Activated CD8-positive, alpha-beta memory T cell treated with anti-CD3 and anti-CD28 coated beads, Interleukin-2, amount 50 U/mL, for 48 hours (primary cell): Measurements from ENCODE around the gene TSHZ2.

Experiments used
- DNase-seq: peaks from one replicate; pipeline ENCODE4 v3.0.0-alpha.2; 2020

The TSHZ2 gene

DNA sequence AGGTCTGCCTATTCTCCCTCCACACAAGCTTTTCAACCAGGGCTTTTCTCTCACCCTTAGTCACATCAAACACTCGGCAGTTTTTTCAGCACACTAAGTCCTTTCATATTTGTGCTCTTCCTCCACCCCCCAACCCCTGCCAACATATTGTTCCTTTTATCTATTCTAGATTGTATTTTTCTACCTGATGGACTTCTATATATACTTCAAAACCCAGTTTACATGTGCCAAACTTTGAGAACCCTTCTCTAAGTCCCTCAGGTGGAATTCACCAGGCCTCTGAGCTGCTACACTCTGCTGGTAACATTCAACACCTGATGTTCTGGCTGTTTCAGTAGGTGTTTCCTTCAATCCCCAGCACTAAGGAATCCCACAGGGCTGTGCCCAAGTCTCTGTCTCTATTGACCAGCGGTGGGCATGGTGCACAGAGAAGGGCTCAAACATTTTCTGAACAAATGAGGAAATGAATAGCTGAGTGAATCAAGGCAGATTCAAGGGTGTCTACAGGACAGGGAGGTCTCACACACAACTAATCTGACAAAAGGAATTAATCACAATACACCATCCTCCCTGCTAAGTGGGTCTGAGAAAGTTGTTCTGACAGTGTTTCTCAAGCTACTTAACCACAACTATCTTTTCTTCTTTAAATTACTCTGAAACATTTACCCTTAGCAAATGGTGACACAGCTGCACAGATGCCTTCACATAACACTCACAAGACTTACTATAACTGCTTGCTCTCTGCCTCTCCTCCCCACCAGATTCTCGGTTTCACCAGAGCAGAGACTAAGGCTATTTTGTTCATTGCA lies 166.5 kb downstream of the TSHZ2 start:
- no peak for DNase-seq

DNA sequence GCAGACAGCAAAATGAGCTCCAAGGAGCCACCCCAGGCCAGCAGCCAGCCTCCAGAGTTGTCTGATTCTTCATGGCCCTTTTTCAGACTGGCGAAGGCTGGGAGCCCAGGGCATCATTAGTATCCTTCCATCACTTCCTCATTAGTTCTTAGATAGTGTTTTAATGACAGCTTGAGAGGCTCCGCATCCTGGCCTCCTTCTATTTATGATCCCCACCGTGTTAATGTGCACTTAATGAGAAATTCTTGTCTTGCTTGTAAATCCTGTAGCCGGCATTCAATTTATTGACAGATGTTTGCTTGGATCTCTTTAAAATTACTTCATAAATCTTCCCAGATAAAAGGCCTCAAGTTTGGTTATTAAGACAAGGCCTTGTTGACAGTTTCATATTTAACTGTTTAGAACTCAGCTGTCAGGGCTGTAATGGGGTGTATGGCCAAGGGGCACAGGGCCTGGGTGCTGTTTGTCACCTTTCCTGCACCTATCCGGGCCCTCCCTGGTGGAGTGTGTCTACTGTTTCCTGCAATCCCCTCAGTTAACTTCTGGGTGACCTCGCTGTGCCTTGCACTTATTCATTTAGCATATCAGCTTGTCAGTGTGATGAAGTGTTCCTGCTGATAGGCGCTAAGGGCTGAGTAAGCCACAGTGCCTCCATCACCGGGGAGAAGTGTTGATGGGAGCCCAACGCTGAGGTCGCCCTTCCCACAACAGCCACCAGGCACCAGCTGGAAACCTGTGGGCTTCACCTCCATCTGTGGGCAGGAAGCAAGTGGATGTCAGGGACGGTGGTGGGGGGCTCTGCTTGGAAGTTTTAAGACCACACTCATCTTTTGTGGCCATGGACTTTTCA lies 169.3 kb downstream of the TSHZ2 start:
- DNase-seq = no peak

DNA sequence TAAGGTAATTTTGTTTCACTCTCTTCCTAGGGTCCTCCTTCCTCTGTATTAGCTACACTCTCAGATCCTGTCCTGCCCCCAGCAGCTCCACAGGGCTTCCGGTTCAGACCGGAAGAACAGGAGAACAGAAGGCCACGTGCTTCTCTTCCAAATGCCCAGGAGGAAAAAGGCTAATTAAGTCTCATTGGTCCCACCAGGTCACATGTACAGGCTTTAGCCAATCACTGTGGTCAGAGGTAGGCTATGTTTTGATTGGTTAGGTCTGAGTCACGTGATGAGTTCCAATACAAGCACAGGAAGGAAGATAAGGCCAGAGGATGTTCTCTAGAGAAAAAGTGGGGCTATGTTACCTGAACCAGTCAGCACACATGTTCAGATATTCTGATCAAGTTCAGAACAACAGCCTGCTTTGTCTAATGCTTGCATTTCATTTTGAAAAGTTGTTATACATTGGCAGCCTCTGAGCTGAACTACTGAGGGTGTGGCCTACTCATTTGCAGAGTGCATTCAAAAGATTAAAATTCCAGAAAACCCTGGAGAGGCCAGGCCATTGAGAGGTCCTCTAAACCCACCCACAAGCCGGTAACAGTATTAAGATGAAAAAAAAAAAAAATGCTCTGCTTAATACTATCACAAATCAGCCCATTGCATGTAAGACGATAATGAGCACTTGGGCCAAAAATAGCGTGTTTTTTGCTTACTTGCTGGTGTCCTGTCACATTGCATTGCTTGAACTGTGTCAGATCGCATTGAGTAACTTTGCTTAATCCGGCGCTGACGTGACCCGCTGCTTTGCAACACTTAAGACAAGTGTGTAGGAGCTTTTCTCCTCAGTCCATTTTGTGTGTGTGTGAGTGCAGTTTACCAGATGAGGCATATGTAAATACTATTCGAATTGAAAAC lies 170.3 kb downstream of the TSHZ2 start:
- no peak for DNase-seq

DNA sequence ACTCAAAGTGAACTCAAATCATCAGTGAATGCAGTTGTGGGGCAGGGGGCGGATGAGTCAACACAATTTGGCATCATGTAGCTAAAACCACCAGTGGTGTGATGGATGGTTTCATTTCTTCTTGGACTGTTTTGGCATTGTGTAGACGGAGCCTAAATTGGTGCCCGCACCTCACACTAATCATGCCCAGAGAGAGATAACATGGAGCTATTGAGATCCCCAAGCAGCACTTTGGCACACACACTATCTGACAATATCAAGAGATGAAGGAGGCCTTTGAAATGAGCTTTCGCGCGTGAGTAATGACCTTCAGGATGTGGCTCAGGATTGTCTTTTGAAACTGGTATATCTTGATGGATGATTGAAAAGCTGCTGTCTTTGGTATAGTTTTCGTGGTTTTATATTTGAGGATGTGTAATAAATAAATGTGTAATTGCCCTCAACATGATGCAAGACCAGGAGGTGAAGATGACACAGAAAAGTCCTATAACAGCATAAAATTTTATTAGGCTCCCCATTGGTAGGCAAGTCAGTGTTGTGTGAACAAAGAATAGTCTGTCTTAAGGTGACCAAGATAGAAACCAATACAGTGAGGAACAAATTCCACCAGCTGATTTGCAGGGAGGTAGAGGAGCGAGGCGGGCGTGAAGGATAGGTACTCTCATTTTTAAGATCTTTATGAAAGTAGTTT lies 174.2 kb downstream of the TSHZ2 start:
- peak; percentile 61 for DNase-seq

DNA sequence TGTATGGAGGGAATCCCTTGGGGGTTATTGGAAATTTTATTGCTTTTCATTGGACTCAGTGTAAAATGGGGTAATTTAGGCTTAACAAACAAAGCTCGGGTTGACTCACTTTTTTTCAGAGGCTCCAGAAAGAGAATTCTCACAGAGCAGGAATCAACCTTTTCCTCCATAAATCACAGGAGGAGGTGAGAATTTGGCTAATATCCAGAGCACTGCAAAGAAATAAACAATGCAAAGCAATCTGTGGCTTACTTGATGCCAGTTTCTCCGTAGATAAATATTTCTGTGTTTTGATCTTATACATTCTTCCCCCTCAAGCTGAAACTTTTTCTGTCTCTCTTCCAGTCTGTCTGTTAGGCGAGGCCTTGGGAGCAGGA lies 176.6 kb downstream of the TSHZ2 start:
- no peak for DNase-seq

DNA sequence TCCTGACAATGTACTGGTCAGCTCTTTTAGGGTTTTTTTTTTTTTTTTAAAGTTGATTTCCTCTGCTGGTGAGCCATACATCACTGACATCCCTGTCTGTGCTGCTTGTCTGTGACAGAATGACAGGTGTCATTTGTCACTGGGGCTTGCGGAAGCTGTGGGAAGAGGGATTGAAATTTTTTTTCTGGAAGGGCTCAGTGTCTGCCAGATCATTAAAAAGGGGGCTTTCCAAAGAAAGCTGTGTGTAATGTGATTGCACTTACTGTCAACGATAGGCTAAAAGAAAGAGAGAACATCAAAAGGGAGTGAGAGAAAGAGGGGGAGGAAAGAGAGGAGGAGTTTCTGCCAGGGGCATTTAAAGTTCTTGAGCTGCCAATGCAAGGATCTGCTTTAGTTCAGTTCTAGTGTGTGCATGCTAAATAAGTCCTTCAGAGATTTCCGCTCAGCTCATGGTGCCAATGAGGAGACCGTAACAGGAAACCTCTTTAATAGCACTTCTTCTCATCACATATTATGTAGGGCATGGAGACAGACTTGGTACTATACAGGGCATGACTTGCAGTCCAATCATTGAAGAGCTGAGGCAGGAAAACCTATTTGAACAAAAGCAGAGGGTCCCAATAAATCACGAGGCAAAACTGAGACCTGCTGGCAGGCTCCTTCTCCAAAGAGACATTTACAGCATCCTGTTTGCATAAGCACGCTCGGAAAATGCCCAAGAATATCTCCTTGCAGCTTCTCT lies 177.2 kb downstream of the TSHZ2 start:
- no peak for DNase-seq

DNA sequence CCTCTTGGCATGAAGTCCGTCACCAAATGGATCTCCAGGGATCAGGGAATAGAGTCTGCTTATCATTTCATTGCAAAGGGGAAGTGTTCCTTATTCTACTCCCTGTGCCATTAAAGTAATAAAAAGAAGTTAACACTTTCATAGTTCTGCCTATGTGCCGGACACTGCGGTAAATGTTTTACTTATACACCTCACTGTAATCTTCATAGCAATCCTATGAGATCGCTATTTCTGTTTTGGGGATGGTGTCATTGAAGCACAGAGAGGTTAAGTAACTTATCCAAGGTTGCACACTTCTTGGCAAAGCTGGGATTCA lies 177.7 kb downstream of the TSHZ2 start:
- DNase-seq = no peak

DNA sequence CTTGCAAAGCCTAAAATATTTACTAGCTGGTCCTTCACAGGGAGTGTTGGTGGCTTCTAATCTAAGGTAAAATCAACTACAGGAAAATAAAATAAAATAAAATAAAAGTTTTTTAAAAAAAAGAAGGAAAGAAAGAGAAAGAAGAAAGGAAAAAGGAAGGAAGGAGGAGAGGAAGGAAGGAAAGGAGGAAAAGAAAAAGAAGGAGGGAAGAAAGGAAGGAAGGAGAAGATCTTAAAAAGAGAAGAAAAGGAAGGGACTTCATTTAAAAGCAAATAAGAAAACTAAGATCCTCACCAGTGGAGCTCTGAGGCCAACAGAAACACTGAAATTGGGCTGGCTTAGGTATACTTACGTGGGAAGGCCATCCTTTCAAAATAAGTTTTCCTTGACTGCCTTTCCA lies 178.4 kb downstream of the TSHZ2 start:
- no peak for DNase-seq

DNA sequence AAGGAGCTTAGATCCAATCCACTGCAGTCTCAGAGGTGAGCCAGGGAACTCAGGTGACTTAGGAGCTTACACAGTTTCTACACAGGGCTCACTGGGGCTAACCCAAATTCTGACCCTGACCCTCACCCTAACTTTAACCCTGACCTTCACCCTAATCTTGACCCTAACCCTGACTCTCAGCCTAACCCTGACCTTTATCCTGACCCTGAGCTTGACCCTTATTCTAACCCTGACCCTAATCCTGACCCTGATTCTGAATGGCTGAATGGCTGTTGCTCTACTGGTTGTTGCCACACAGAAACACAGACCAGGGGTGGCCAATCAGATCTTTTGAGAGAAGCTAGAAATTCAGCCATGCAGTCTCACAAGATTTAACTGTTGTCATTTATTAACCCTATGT lies 180.1 kb downstream of the TSHZ2 start:
- no peak for DNase-seq

DNA sequence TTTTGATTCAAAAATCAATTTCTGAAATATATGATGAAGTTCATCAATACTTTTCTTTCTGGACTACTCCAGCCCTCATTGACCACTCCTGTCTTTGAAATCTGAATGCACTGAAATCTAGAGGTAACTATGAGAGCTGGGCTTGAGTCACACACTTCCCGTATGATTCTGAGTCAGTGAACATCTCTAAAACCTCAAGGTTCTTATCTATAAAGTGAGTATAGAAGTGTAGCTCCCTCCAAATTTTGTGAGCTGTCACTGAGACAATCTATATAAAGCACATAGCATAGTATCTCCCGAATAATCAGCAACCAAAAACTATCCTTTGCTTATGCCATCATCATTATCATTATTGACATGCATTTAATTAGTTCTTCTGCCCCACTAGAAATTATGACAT lies 182.4 kb downstream of the TSHZ2 start:
- DNase-seq = no peak

DNA sequence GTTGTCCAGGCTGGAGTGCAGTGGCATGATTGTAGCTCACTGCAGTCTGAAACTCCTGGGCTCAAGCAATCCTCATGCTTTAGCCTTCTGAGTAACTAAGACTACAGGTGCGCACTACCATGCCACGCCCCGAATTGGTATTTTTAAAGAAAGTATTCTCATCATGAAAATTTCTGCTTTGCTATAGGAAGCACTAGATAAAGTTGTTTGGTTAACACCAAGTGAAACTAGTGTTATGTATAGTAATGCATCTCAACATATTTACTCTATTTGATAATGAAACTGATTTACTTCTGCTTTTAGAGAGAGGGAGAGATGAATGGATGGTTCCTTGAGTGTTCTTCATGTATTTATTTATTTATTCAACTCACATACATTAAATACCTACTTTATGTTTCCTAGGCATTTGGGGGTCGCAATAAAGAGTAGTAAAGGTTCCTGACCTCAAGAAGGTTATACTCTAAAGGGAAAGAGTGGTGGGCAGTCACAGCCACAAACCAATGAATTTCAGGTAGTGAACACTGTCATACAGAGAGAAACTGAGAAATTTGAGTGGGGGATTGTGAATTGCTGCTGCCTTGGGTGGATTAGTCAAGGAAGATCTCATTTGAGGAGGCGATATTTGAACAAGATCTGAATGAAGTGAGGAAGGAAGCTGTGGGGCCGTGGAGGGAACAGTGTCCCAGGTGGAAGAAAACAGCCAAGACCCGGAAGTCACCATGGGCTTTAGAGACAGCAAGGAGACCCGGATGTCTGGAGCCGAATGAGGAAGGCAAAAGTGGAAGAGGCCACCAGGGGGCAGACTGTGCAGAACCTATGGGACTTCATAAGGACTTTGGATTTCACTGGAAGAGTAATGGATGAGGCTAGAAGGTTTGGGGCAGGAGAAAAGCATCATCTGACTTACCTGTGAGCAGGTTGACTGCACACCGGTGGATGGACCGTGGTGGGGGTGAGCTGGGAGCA lies 185.6 kb downstream of the TSHZ2 start:
- no peak for DNase-seq

DNA sequence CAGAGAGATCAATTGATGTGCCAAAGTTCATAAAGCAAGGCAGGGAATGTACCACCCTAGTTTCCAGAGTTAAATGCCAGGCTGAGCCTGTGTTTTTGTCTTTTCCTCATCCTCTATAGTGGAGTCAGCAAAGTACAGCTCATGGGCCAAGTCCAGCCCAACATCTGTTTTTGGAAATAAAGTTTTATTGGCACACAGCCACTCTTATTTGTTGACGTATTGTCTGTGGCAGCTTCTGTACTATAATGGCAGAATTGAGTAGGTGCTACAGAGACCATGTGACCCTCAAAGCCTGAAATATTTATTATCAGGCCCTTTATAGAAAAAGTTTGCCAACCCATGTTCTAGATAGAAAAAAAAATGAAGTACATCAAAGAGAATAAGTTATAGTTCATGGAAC lies 187.0 kb downstream of the TSHZ2 start:
- DNase-seq = no peak

DNA sequence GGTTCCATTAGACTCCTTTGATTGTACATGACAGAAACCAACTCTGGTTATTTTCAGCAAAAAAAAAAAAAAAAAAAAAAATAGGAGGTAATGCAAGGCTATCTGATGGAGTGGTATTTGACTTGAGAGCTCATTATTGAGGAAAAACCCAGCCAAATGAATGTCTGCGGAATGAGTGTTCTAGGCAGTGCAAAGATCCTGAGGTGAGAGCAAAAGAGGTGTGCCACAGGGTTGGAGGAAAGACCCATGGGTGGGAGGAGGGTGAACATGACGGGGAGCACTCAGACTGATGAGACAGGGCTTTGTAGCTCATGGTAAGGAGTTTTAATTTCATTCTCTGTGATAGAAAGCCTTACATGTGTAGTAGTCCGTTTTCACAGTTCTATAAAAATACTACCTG lies 188.9 kb downstream of the TSHZ2 start:
- no peak for DNase-seq

DNA sequence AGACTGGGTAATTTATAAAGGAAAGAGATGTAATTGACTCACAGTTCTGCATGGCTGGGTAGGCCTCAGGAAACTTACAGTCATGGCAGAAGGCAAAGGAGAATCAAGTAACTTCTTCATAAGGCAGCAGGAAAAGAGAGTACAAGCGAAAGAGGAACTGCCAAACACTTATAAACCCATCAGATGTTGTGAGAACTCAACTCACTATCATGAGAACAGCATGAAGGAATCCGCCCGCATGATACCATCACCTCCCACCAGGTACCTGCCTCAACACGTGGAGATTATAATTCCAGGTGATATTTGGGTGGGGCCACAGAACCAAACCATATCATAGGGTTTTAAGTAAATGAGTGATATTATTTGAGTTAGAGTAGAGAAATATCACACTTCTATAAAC lies 189.3 kb downstream of the TSHZ2 start:
- no peak for DNase-seq

DNA sequence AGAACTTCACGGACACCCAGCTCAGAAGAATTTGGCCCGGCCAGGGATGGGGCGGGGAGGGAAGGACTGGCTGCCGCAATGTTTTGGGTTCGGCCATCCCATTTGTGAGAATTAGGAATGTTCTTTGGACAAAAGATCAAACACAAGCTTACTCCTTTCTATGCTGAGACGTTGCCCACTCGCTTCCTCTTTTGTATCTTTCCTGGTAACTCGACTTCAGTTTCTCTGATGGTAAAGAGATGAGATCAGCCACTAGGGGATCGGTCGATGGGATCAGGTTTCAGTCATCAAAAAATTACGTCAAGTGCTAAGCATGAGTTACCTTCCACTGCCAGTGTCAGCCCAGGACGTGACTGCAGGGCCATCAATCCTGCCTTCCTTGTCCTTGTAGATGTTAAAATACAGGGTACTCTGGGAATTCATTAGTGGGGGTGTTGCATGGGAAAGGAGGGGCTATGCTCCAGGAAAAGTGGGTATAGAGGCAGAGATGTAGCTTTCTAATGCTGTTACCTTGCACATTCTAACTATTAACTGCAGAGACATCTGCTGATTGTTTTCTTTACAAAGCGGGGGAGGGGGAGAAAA lies 190.2 kb downstream of the TSHZ2 start:
- DNase-seq = no peak

DNA sequence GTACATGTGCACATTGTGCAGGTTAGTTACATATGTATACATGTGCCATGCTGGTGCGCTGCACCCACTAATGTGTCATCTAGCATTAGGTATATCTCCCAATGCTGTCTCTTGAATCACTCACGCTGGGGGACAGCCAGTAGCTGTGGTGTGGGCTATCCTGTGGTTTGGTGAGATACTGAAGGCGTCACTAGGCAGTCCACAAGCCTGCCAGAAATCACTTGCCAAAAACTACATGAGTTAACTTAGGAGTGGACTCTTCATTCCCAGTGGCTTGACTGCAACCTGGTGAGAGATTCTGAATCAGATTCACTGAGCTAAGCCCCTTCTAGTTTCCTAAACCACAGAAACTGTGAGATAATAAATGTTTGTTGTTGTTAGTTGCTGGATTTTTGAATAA lies 191.3 kb downstream of the TSHZ2 start:
- DNase-seq = no peak

DNA sequence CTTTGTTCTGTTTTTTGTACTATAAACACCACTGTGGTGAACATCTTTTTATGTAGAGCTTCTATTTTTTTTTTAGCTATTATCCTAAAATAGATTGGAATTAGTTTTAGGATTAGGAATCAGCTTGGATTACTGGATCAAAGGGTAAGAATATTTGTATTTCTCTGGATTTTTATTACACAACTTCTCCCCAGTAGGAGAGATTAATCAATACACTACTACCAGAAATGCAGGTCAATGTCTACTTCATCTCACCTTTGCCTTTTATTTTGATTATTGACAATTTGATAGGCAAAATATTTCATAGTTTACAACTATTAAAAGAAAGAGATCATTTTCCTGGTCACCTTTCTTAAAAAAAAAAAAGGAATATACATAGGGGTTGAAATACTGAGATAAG lies 191.9 kb downstream of the TSHZ2 start:
- DNase-seq = no peak

DNA sequence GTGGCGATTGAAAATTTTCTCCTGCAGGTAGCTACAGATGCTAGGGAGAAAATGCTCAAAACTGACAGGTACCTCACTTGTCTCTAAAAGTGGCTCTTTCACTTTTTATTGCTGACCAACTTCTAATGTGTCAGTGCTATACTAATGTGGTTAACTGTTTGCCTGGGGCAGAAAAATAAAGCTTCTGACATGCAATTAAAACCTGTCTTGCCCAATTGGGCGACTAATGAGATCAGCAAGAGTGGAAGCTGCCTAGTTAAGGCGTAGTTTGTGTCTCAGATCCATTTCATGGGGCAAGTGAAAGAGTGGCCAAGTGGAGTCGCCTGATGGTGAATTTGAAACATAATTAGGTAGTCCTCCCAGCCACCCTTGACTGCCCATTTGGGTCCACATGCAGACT lies 193.3 kb downstream of the TSHZ2 start:
- DNase-seq = no peak

DNA sequence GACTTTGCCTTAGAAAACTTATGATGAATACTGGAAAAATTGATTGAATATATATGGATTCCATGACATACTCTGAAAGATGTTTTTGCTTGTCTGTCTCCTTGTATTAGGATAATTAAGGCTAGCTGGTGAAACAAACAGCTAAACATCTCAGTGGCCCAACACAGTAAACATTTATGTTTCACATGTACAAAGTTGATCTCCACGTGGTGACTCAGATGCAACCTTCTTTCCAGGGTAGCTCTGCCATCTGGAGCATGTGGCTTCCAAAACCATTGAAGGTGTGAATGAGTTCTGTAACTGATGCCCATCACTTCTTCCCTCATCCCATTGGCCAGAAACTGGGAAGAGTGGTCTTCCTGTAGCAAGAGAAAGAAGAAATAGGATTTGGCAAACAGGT lies 196.3 kb downstream of the TSHZ2 start:
- DNase-seq = no peak

DNA sequence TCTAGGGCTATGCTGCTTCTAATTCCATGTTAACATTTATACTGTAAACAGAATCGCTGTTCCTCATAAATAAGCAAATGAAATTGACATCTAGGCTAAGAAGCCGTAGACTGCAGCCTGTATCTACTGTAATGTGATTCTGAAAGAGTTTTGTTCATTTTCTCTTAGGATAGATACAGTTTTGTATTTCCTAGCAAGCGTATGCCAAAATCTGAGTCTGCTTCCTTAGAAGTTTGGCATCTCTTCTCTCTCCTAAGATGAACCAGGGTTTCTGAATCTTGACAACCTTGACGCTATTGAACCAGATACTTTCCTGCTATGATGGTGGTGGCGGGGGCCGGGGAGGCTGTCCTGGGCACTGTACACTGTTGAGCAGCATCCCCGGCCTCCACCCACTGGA lies 198.0 kb downstream of the TSHZ2 start:
- DNase-seq = no peak

DNA sequence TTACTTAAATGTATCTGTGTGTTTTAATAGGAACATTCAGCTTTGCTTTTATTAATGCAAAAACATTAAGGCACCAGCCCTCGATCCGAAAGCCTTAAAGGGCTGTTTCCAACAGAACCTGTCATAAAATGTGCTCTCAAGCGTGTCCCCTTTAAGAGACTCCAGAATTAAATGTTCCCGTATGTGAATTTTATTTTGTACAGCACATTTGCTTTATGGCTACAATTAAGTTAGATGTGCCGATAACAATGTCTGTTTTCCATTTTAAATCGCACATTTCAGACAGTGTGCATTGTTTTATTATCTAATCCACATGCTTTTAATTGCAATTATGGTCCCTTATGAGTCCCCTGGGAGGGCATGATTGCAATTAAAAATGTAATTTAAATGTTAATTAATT lies 198.9 kb downstream of the TSHZ2 start:
- no peak for DNase-seq
